Bone marrow (tissue), 2 donors: ENCODE measurements around the gene GABRB2.
"Not testable (repeated sequence)": the region's sequence is repeated elsewhere in the genome, so short reads cannot be mapped to it uniquely, and the experiment has no call there.

ENCODE experiments used
- DNase-seq, 2 donors: peaks; one replicate each; lab custom pipeline; 2025; lab: John Stamatoyannopoulos, UW

Gene GABRB2

GRCh38 chr5:161299053-161299452, 247.5 kb downstream of the GABRB2 start:
- no peak for DNase-seq

GRCh38 chr5:161297388-161297787, 249.1 kb downstream of the GABRB2 start:
- DNase-seq, result not testable (repeated sequence)

- DNase-seq, result no peak
Measured at GRCh38 chr5:161295721-161296250, 250.7 kb downstream of the GABRB2 start.

- DNase-seq, result no peak
Measured at GRCh38 chr5:161288071-161288470, 258.5 kb downstream of the GABRB2 start.

- no peak for DNase-seq
Measured at GRCh38 chr5:161287436-161287835, 259.1 kb downstream of the GABRB2 start.

GRCh38 chr5:161286066-161286655, 260.4 kb downstream of the GABRB2 start:
- DNase-seq, result no peak

GRCh38 chr5:161284445-161284844, 262.1 kb downstream of the GABRB2 start:
- DNase-seq, result no peak

- no peak for DNase-seq
Measured at GRCh38 chr5:161283296-161283695, 263.2 kb downstream of the GABRB2 start.

GRCh38 chr5:161278739-161279660, 267.5 kb downstream of the GABRB2 start:
- no peak for DNase-seq

GRCh38 chr5:161277011-161277410, 269.5 kb downstream of the GABRB2 start:
- DNase-seq, result no peak

- no peak for DNase-seq
Measured at GRCh38 chr5:161274951-161275350, 271.6 kb downstream of the GABRB2 start.

GRCh38 chr5:161273410-161273809, 273.1 kb downstream of the GABRB2 start:
- no peak for DNase-seq

GRCh38 chr5:161271816-161272215, 274.7 kb downstream of the GABRB2 start:
- DNase-seq, result no peak

- DNase-seq, result no peak
Measured at GRCh38 chr5:161269125-161269524, 277.4 kb downstream of the GABRB2 start.

GRCh38 chr5:161266954-161267353, 279.6 kb downstream of the GABRB2 start:
- no peak for DNase-seq

GRCh38 chr5:161265006-161265405, 281.5 kb downstream of the GABRB2 start:
- no peak for DNase-seq

- DNase-seq, result no peak
Measured at GRCh38 chr5:161263191-161263590, 283.3 kb downstream of the GABRB2 start.

- no peak for DNase-seq
Measured at GRCh38 chr5:161261668-161262323, 284.7 kb downstream of the GABRB2 start.

GRCh38 chr5:161258438-161258837, 288.1 kb downstream of the GABRB2 start:
- DNase-seq, result no peak

GRCh38 chr5:161256957-161257356, 289.6 kb downstream of the GABRB2 start:
- no peak for DNase-seq

GRCh38 chr5:161252955-161253354, 293.6 kb downstream of the GABRB2 start:
- DNase-seq, result not testable (repeated sequence)

- DNase-seq, result no peak
Measured at GRCh38 chr5:161246749-161247148, 299.8 kb downstream of the GABRB2 start.

- not testable (repeated sequence) for DNase-seq
Measured at GRCh38 chr5:161245846-161246245, 300.7 kb downstream of the GABRB2 start.
